ENCODE results near the gene HOXB8.

GRCh38 chr17:48611681-48612455 is 3.2 kb downstream of the HOXB8 start:
- TF ChIP-seq SUZ12 (IDR thresholded peaks at IDR 0.05): no peak
- TF ChIP-seq FOXA1 (IDR thresholded peaks at IDR 0.05): no peak
- TF ChIP-seq FOXM1 (IDR thresholded peaks at IDR 0.05; ENCODE audit: borderline replicate concordance): 0 out of 2 replicates have a peak, but pooled peaks have one; percentile 4
- TF ChIP-seq BHLHE40 (IDR thresholded peaks at IDR 0.05; ENCODE audit: borderline replicate concordance): no peak
- peak; percentile 55; the same call in 1 of the 2 replicates for TF ChIP-seq L3MBTL2 (conservative IDR thresholded peaks at IDR 0.05)
- TF ChIP-seq NFRKB (IDR thresholded peaks at IDR 0.05): no peak
- TF ChIP-seq TARDBP (IDR thresholded peaks at IDR 0.05): no peak
- peak; percentile 76; the same call in 1 of the 2 replicates for TF ChIP-seq HDGF (IDR thresholded peaks at IDR 0.05; ENCODE audit: borderline replicate concordance)
- no peak for TF ChIP-seq SP1 (IDR thresholded peaks at IDR 0.05)
- no peak for TF ChIP-seq LEF1 (IDR thresholded peaks at IDR 0.05; ENCODE audit: borderline replicate concordance)
- no peak for TF ChIP-seq PKNOX1 (IDR thresholded peaks at IDR 0.05)
- TF ChIP-seq ARNT (IDR thresholded peaks at IDR 0.05): no peak
- no peak for TF ChIP-seq FOXK2 (IDR thresholded peaks at IDR 0.05)
